Measurements from ENCODE around the gene PSG7.
"Not testable (repeated sequence)": the region's sequence is repeated elsewhere in the genome, so short reads cannot be mapped to it uniquely, and the experiment has no call there.

PSG7 gene

DNA sequence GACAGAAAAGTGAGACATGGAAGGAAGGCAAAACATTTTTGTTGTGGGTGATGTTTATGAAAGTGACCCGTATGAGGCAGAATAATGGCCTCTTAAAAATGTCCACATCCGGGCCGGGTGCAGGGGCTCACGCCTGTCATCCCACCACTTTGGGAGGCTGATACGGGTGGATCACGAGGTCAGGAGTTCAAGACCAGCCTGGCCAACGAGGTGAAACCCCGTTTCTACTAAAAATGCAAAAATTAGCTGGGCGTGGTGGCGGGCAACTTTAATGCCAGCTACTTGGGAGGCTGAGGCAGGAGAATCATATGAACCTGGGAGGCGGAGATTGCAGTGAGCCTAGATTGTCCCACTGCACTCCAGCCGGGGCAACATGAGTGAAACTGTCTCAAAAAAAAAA lies 37.3 kb downstream of the PSG7 start:
- not testable (repeated sequence) for H2AFZ ChIP-seq (ENCODE audit: low read depth, low read length); H3K4me1 ChIP-seq (ENCODE audit: insufficient read depth, low read length); H3K9me3 ChIP-seq (ENCODE audit: low read length); H3K36me3 ChIP-seq (ENCODE audit: insufficient read depth, low read length); H3K27me3 ChIP-seq (ENCODE audit: insufficient read depth, low read length); H3K4me3 ChIP-seq (ENCODE audit: low read length)

- H3K4me1 ChIP-seq (ENCODE audit: insufficient read depth, low read length); H3K9me3 ChIP-seq (ENCODE audit: low read length); H2AFZ ChIP-seq (ENCODE audit: low read depth, low read length); H3K4me3 ChIP-seq (ENCODE audit: low read length); H3K27me3 ChIP-seq (ENCODE audit: insufficient read depth, low read length); H3K36me3 ChIP-seq (ENCODE audit: insufficient read depth, low read length): not testable (repeated sequence)
Observed at GRCh38 chr19:42899110-42899509, 37.9 kb downstream of the PSG7 start.

DNA sequence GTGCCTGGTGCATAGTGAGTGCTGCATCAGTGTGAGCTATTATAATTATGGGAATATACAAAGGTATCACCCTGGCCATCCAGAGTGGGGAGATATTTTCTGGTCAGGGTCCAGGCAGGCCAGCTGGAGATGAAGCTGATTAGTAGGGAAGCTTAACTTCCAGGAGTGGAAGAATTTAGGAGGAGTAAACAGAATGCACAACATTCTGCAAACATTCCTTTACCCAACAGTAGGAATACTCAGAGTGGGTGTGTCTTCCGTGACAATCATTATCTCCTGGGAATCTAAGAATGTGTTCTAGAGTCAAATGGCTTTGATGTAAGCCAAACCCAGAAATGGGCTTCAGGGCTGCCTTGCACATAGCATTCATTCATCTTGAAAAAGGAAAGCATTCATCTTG lies 38.4 kb downstream of the PSG7 start:
- H2AFZ ChIP-seq (ENCODE audit: low read depth, low read length); H3K27me3 ChIP-seq (ENCODE audit: insufficient read depth, low read length); H3K4me1 ChIP-seq (ENCODE audit: insufficient read depth, low read length); H3K9me3 ChIP-seq (ENCODE audit: low read length); H3K36me3 ChIP-seq (ENCODE audit: insufficient read depth, low read length); H3K4me3 ChIP-seq (ENCODE audit: low read length): not testable (repeated sequence)

DNA sequence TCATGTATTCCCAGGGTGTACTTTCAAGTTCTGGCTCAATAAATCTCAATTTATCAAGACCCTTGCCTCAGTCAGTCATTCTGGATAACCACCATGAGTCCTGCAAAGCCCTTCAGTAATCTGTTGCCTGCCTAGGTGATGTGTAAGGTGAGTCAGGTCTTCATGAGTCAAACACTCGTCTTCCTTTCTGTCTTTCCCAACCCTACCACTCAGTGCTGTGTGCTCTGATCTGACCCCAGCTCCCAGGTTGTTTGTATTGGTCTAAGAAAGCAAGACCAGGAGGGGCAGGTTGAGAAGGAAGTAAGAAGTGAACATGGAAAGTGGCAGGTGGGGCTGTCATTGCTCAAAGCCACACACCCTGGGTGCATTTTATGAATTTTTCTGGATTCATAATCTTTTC lies 39.3 kb downstream of the PSG7 start:
- not testable (repeated sequence) for H3K36me3 ChIP-seq (ENCODE audit: insufficient read depth, low read length); H2AFZ ChIP-seq (ENCODE audit: low read depth, low read length); H3K27me3 ChIP-seq (ENCODE audit: insufficient read depth, low read length); H3K4me3 ChIP-seq (ENCODE audit: low read length); H3K9me3 ChIP-seq (ENCODE audit: low read length); H3K4me1 ChIP-seq (ENCODE audit: insufficient read depth, low read length)

GRCh38 chr19:42890446-42890845 lies 46.6 kb downstream of the PSG7 start:
- not testable (repeated sequence) for H3K27me3 ChIP-seq (ENCODE audit: insufficient read depth, low read length); H3K36me3 ChIP-seq (ENCODE audit: insufficient read depth, low read length); H2AFZ ChIP-seq (ENCODE audit: low read depth, low read length); H3K4me3 ChIP-seq (ENCODE audit: low read length); H3K9me3 ChIP-seq (ENCODE audit: low read length); H3K4me1 ChIP-seq (ENCODE audit: insufficient read depth, low read length)

DNA sequence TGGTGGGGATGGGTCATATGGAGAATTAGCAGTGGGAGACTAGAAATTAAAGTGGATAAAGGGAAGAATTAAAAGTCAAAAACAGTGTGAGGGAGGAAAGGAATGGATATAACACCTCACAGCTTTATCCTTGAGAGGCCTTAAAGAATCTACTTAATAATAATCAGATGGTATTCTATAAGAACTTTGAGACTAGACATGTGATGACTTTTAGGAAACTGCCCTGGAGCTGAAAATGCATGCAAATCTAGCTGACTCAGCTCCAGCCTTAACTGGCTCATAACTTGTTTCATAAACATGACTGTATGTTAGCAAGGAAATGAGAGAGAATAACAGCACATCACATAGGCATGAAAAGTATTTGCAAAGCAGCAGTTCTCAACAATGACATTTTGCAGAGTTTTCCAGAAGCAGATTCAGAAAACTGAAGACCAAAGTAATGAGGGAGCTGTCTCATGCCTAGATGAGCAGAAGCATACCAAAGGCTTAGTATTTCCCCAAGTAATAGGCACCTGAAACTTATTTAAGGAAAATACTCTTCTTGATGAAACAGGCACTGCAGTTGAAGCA lies 49.0 kb downstream of the PSG7 start:
- H3K4me1 ChIP-seq (ENCODE audit: insufficient read depth, low read length); H3K36me3 ChIP-seq (ENCODE audit: insufficient read depth, low read length); H2AFZ ChIP-seq (ENCODE audit: low read depth, low read length); H3K27me3 ChIP-seq (ENCODE audit: insufficient read depth, low read length); H3K9me3 ChIP-seq (ENCODE audit: low read length); H3K4me3 ChIP-seq (ENCODE audit: low read length): not testable (repeated sequence)

DNA sequence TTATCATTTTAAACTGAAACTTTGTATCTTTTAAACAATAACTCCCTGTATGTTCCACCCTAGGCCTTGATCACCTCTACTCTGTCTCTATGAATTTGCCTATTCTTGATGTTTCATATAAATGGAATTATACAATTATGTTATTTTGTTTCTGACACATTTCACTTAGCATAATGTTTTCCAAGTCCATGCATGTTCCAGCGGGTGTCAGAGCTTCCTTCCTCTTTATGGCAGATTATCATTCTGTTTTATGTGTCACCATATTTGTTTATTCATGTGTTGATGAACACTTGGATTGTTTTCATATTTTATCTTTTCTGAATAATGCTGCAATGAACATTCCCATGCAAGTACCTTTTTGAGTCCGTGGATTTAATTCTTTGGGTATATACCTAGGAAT lies 54.3 kb downstream of the PSG7 start:
- H3K4me3 ChIP-seq (ENCODE audit: low read length); H3K36me3 ChIP-seq (ENCODE audit: insufficient read depth, low read length); H3K9me3 ChIP-seq (ENCODE audit: low read length); H2AFZ ChIP-seq (ENCODE audit: low read depth, low read length); H3K4me1 ChIP-seq (ENCODE audit: insufficient read depth, low read length); H3K27me3 ChIP-seq (ENCODE audit: insufficient read depth, low read length): not testable (repeated sequence)

DNA sequence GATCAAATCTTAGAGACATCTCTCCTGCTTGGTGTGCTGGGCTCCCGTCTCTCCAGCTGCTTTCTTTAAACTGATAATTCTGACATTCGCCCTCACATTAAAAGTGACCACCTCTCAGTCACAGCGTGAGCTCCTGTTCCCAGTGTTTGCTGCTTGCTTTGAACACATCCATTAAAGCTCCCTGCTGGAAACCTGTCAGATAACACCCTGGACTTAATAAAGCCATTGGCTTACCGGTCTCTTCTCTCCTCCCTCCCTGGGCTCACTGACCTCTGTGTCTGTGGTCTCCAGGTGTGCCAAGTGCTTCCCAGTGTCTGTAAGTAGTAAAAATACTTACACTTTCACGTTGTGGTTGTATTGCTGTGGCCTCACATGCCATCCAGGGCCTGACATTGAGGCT lies 55.0 kb downstream of the PSG7 start:
- H3K9me3 ChIP-seq (ENCODE audit: low read length); H3K27me3 ChIP-seq (ENCODE audit: insufficient read depth, low read length); H3K4me3 ChIP-seq (ENCODE audit: low read length); H2AFZ ChIP-seq (ENCODE audit: low read depth, low read length); H3K4me1 ChIP-seq (ENCODE audit: insufficient read depth, low read length); H3K36me3 ChIP-seq (ENCODE audit: insufficient read depth, low read length): not testable (repeated sequence)

DNA sequence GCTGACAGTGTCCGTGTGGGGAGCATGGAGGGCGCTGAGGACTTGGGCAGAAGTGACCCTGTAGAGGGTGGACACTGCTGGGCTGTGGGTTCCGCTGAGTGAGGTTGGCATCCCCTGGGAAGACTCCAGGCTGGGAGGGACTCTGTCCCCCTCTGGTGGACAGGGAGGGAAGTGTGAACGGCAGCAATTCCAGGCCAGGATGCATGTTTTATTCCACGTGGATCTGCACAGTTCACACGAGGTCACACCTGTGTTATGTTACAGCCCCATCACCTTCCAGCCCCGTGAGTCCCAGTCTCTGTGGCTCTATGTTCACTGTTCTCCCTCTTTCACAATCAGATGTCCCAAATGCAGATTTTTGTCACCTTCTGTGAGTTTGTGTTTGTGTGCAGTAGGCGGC lies 55.7 kb downstream of the PSG7 start:
- not testable (repeated sequence) for H2AFZ ChIP-seq (ENCODE audit: low read depth, low read length); H3K36me3 ChIP-seq (ENCODE audit: insufficient read depth, low read length)

DNA sequence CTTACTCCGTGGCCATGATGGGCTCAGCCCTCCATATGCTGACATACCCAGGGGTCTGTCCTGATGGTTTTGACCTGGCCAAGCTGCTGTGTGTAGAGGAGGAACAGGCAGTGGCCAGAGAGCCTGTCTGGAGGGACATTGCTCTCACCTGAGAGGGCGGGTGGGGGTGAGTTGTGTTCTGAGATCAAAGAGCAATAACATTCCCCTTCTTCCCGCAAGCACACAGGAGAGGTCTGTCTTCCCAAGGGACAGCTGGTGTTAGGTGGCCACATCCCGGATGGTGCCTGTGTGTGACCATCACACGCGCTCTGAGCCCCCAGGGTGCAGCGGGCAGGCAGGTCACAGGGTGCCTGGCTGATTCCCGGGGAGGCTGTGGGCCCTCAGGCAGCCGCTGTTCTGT lies 56.4 kb downstream of the PSG7 start:
- not testable (repeated sequence) for H3K27me3 ChIP-seq (ENCODE audit: insufficient read depth, low read length); H3K4me1 ChIP-seq (ENCODE audit: insufficient read depth, low read length); H3K9me3 ChIP-seq (ENCODE audit: low read length); H3K36me3 ChIP-seq (ENCODE audit: insufficient read depth, low read length); H3K4me3 ChIP-seq (ENCODE audit: low read length); H2AFZ ChIP-seq (ENCODE audit: low read depth, low read length)

More for the DNA sequence above, 55.7 kb downstream of the PSG7 start:
- H3K27me3 ChIP-seq (ENCODE audit: insufficient read depth, low read length); H3K9me3 ChIP-seq (ENCODE audit: low read length); H3K4me3 ChIP-seq (ENCODE audit: low read length); H3K4me1 ChIP-seq (ENCODE audit: insufficient read depth, low read length): not testable (repeated sequence)

DNA sequence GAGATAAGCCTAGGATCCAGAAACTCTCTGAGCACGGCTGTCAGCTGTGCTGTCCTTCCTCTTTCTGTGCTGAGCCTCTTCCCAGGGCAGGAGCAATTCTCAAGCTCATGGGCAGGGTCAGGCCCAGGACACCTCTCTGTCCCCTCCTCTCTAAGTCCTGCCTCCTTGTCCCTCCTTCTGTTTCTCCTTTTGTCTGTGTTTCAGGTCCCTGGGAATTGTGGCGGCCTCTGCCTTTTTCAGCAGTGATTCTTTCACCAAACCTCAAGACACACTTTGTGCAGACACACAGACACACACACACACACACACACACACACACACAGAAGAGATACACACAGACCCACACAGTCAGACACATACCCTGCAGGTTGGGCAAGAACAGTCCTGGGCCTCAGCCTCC lies 57.4 kb downstream of the PSG7 start, which contains the start of gene PSG1:
Gene PSG1, minus strand, starts transcription at position 101 of the 400 bp plus-strand sequence. CDS start 132 bp downstream, outside the sequence.
- H3K9me3 ChIP-seq (ENCODE audit: low read length): no peaks in the 10 kb centered on the region
- H3K4me3 ChIP-seq (ENCODE audit: low read length): no peak within 1 kb of the TSS
- no peak within 1 kb of the TSS for H2AFZ ChIP-seq (ENCODE audit: low read depth, low read length)
- H3K4me1 ChIP-seq (ENCODE audit: insufficient read depth, low read length): no peaks in the 10 kb centered on the region
- H3K27me3 ChIP-seq (ENCODE audit: insufficient read depth, low read length): no peaks in the 10 kb centered on the region
- H3K36me3 ChIP-seq (ENCODE audit: insufficient read depth, low read length): no peaks in the 10 kb centered on the region

DNA sequence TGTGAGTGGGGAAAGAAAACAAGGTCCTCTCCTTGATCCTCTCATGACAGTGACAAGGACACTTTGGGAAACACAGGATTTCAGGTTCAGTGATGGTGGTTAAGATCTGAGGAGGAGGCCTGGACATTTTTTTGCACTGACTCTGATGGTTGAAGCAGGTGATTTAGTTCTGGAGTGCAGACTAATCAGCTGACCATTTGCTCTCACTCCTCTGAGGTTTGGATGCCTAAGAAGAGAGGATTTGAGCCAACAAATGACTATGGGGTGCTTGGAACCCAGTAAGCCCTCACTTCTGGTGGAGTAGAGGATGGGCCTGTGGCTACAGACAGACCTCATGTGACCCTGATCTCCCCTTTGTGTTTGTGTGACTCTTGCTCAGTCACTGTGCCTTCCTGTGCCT lies 60.4 kb downstream of the PSG7 start:
- H2AFZ ChIP-seq (ENCODE audit: low read depth, low read length); H3K27me3 ChIP-seq (ENCODE audit: insufficient read depth, low read length); H3K36me3 ChIP-seq (ENCODE audit: insufficient read depth, low read length); H3K9me3 ChIP-seq (ENCODE audit: low read length); H3K4me1 ChIP-seq (ENCODE audit: insufficient read depth, low read length); H3K4me3 ChIP-seq (ENCODE audit: low read length): not testable (repeated sequence)

- H2AFZ ChIP-seq (ENCODE audit: low read depth, low read length); H3K27me3 ChIP-seq (ENCODE audit: insufficient read depth, low read length); H3K4me3 ChIP-seq (ENCODE audit: low read length); H3K9me3 ChIP-seq (ENCODE audit: low read length); H3K36me3 ChIP-seq (ENCODE audit: insufficient read depth, low read length); H3K4me1 ChIP-seq (ENCODE audit: insufficient read depth, low read length): not testable (repeated sequence)
Observed at GRCh38 chr19:42875881-42876280, 61.1 kb downstream of the PSG7 start.

- not testable (repeated sequence) for H2AFZ ChIP-seq (ENCODE audit: low read depth, low read length); H3K27me3 ChIP-seq (ENCODE audit: insufficient read depth, low read length); H3K4me1 ChIP-seq (ENCODE audit: insufficient read depth, low read length); H3K9me3 ChIP-seq (ENCODE audit: low read length); H3K36me3 ChIP-seq (ENCODE audit: insufficient read depth, low read length); H3K4me3 ChIP-seq (ENCODE audit: low read length)
Observed at GRCh38 chr19:42874901-42875813, 61.9 kb downstream of the PSG7 start.
